Transverse colon (tissue), 4 donors: ENCODE data around the gene CDHR2. TPM values are rescaled to one million over a fixed set of nuclear protein-coding genes. Genes with fewer than 3 reads are reported as not detected.

ENCODE experiments used
- DNase-seq: peaks from one replicate; pipeline ENCODE4 v3.0.0-alpha.2; 2019
- H3K27ac ChIP-seq, 4 donors: fragments of 200-600 bp; sonication (generic); 2 replicates each; pipeline ENCODE4 v1.5.1; 2016 to 2018; ENCODE audit warnings: inconsistent platforms in 4 of 4
- H3K27me3 ChIP-seq: fragments of 200-600 bp; sonication (generic); 2 replicates; pipeline ENCODE4 v1.5.1; 2017; ENCODE audit warnings: inconsistent platforms
- H3K36me3 ChIP-seq, 4 donors: fragments of 200-600 bp; sonication (generic); 2 replicates each; pipeline ENCODE4 v1.5.1; 2017 to 2019; ENCODE audit warnings: inconsistent platforms in 4 of 4
- H3K4me1 ChIP-seq, 4 donors: fragments of 200-600 bp; sonication (generic); 2 replicates each; pipeline ENCODE4 v1.5.1; 2017 to 2020; ENCODE audit warnings: inconsistent platforms in 4 of 4
- H3K4me3 ChIP-seq, 4 donors: fragments of 200-600 bp; sonication (generic); 1 replicate in 1 of 4; 2 replicates in 3 of 4; pipeline versions ENCODE4 v1.5.1 to v1.6.1; 2017 to 2019; ENCODE audit warnings: inconsistent platforms in 4 of 4
- H3K9me3 ChIP-seq, 2 donors: fragments of 200-600 bp; sonication (generic); 2 replicates each; pipeline ENCODE4 v1.5.1; 2017 to 2019; ENCODE audit warnings: inconsistent platforms in 2 of 2
- EP300 ChIP-seq: sonication (generic); formaldehyde crosslinking; IDR thresholded peaks from one replicate; pipeline ENCODE4 v1.6.1; 2017; ENCODE audit warnings: antibody characterized with exemption, low read depth
- POLR2A ChIP-seq: fragments of 450-650 bp; IDR thresholded peaks from one replicate; pipeline ENCODE4 v1.6.1; 2016; ENCODE audit warnings: antibody characterized with exemption, mild to moderate bottlenecking, moderate library complexity
- POLR2AphosphoS5 ChIP-seq, 3 donors: sonication (generic); formaldehyde crosslinking; IDR thresholded peaks; one replicate each; pipeline ENCODE4 v1.6.1; 2016; ENCODE audit warnings: antibody characterized with exemption in 3 of 3
- WGBS, 2 donors: methylation state at CpG; one replicate each; pipeline ENCODE4 v1.1.5; 2018; ENCODE audit warnings: low coverage in 1 of 2; 5-methylcytosine and 5-hydroxymethylcytosine counted together
- in situ Hi-C, 4 donors: fragments of 200-750 bp; cut with MboI; loops; one replicate each; pipeline versions ENCODE4 v1.15.0 to v1.15.1; 2017; ENCODE audit warnings: low sequenced_read_pairs in 3 of 4, low pct_ligation_motif_present in 1 of 4, low pct_unique_long_range_greater_than_20kb in 1 of 4
- intact Hi-C: fragments of 100-400 bp; cut with DNase I; formaldehyde crosslinking; loops from one replicate; pipeline ENCODE4 v1.15.1; 2023; ENCODE audit warnings: low total_unique reads
- total RNA-seq, 4 donors: library from RNA; depleted of rRNA; stranded (reverse); fragments of >200 nt; gene quantifications; one replicate each; pipeline ENCODE4 v1.1.0, GENCODE V29; 2016
- TF ChIP-seq, protein P1 (sequence below), 5 experiments: fragments of 200-600 bp in 3 of 5; fragments of 450-650 bp in 2 of 5; sonication (generic) in 3 of 5; IDR thresholded peaks; 1 replicate in 2 of 5; 2 replicates in 3 of 5; pipeline ENCODE4 v1.5.1; 2016 to 2017; ENCODE audit warnings: antibody characterized with exemption in 5 of 5, inconsistent platforms in 3 of 5, mild to moderate bottlenecking in 2 of 5, moderate library complexity in 1 of 5

The CDHR2 gene
- total RNA-seq, 4 donors from 2014 or later: 15.5 to 257 (median 104) TPM

DNA sequence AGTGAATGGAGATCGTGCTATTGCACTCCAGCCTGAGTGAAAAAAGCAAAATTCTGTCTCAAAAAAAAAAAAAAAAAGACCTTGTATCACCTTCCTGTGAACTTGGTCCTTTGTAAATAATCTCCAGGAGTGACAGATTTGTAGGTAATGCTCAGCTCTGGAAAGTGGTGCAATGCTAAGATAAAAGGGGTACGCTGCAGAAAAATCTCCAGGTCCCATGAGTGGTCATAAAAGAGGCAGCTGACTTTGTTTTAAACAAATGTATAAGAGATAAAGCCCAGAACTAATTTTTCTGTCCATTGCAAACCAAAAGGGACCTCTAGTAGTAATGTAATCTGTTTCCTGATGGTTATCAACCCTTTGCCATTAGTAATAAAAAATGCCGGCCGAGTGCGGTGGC, 45.6 kb upstream of the CDHR2 start:
- no peaks in the 10 kb centered on the region for H3K9me3 ChIP-seq
- no peaks in the 10 kb centered on the region for H3K4me1 ChIP-seq
- no peak for TF ChIP-seq POLR2AphosphoS5 (IDR thresholded peaks at IDR 0.05)
- TF ChIP-seq EP300: no peak
- TF ChIP-seq, protein P1, sequence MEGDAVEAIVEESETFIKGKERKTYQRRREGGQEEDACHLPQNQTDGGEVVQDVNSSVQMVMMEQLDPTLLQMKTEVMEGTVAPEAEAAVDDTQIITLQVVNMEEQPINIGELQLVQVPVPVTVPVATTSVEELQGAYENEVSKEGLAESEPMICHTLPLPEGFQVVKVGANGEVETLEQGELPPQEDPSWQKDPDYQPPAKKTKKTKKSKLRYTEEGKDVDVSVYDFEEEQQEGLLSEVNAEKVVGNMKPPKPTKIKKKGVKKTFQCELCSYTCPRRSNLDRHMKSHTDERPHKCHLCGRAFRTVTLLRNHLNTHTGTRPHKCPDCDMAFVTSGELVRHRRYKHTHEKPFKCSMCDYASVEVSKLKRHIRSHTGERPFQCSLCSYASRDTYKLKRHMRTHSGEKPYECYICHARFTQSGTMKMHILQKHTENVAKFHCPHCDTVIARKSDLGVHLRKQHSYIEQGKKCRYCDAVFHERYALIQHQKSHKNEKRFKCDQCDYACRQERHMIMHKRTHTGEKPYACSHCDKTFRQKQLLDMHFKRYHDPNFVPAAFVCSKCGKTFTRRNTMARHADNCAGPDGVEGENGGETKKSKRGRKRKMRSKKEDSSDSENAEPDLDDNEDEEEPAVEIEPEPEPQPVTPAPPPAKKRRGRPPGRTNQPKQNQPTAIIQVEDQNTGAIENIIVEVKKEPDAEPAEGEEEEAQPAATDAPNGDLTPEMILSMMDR (IDR thresholded peaks at IDR 0.05): no peak
- no peak for TF ChIP-seq POLR2A
- no peak for DNase-seq
- WGBS, 2 donors: 83 to 88% methylated on average over 1 to 5 of the region's 5 CpGs
- in situ Hi-C loops (no loop called here), intact Hi-C loops (no loop called here)
- no peak overlapping the region for H3K27ac ChIP-seq
- H3K36me3 ChIP-seq: peaks cover 0 to 73% (median 34%) of the 10 kb centered on the region in 4 donors
- H3K4me3 ChIP-seq: no peak overlapping the region
- H3K27me3 ChIP-seq: no peaks in the 10 kb centered on the region

DNA sequence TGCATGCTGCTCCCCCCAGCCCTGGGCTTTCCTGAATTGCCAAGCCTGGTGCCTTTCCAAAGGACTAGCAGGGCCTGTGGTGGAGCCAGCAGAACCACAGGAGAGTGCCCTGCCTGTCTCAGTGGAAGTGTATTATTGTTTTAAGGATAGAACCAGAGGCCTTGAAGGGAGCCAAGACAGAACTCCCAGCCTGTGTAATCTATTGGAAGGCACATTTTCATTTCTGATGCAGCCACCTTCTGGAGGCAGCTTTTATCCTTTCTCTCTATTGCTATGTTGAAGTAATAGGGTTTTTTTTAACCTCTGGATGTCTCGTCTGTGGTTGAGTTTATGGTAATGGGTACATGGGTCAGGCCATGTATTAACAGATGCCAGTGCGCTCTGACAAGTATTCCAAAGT, 41.2 kb upstream of the CDHR2 start:
- Histone ChIP-seq H3K27ac (no peak overlapping the region), H3K27me3 (no peaks in the 10 kb centered on the region), H3K4me1 (no peaks in the 10 kb centered on the region), H3K9me3 (no peaks in the 10 kb centered on the region), H3K36me3 (peaks cover 0 to 36% (median 14%) of the 10 kb centered on the region in 4 donors), H3K4me3 (no peak overlapping the region)
- in situ Hi-C loops (no loop called here), intact Hi-C loops (no loop called here)
- TF ChIP-seq POLR2A (no peak), EP300 (no peak), POLR2AphosphoS5 (IDR thresholded peaks at IDR 0.05) (no peak)
- TF ChIP-seq, protein P1 (IDR thresholded peaks at IDR 0.05): no peak
- DNase-seq: no peak
- 87 to 89% methylated on average over 2 of the region's 2 CpGs for WGBS, 2 donors

DNA sequence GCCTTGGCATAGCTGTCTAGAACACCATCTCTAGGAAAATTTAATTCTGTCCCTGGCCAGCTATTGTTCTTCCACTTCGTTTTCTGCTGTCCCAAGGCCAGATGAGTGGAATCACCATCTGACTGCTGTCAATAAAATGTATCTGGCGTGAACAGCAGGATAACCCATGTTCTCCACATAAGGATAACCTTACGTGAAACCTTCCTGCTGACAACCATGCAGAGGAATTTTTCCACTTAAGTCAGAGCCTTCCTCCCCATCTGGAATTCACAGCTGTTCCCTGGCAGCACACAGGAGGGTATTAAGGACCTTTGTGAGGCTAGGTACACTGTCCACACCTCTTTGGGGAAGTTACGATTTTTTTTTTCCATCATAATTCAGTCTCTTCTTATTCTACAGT, 40.5 kb upstream of the CDHR2 start:
- no peak for DNase-seq
- H3K27ac ChIP-seq: no peak overlapping the region
- WGBS, 2 donors: 63 to 85% methylated on average over 4 of the region's 4 CpGs
- intact Hi-C loops (no loop called here), in situ Hi-C loops (no loop called here)
- no peak for TF ChIP-seq POLR2A
- TF ChIP-seq EP300: no peak
- no peak for TF ChIP-seq POLR2AphosphoS5 (IDR thresholded peaks at IDR 0.05)
- TF ChIP-seq, protein P1 (IDR thresholded peaks at IDR 0.05): no peak
- no peaks in the 10 kb centered on the region for H3K9me3 ChIP-seq
- no peak overlapping the region for H3K4me3 ChIP-seq
- no peaks in the 10 kb centered on the region for H3K4me1 ChIP-seq
- H3K27me3 ChIP-seq: no peaks in the 10 kb centered on the region
- peaks cover 0 to 36% (median 14%) of the 10 kb centered on the region in 4 donors for H3K36me3 ChIP-seq

DNA sequence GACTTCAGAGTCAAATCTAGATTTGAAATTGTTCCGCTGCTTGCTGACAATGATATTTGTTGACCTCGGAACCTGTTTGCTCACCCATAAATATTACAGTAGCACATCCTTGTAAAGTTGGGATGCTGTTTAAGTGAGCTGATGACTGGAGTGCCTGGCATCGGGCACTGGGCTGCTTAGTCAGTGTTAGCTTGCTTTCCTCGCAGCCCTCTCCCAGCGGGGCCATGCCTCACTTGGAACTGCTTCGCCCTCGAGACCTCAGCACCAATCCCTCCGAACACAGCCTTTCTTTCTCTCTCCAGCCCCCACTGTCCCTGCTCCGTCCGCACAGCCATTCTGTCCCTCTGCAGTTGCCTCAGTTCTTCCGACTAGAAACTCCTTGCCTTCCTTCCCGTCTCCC, 35.4 kb upstream of the CDHR2 start:
- Histone ChIP-seq H3K36me3 (no peaks in the 10 kb centered on the region), H3K4me1 (no peaks in the 10 kb centered on the region), H3K27me3 (no peaks in the 10 kb centered on the region), H3K4me3 (no peak overlapping the region), H3K9me3 (no peaks in the 10 kb centered on the region), H3K27ac (no peak overlapping the region)
- DNase-seq: no peak
- TF ChIP-seq POLR2A (no peak), EP300 (no peak), POLR2AphosphoS5 (IDR thresholded peaks at IDR 0.05) (no peak)
- TF ChIP-seq, protein P1 (IDR thresholded peaks at IDR 0.05): no peak
- in situ Hi-C loops: no loop called here
- intact Hi-C loops: no loop called here
- 72 to 86% methylated on average over 2 to 12 of the region's 12 CpGs for WGBS, 2 donors
